ENCODE data around the gene C1orf167.

C1orf167 gene

DNA sequence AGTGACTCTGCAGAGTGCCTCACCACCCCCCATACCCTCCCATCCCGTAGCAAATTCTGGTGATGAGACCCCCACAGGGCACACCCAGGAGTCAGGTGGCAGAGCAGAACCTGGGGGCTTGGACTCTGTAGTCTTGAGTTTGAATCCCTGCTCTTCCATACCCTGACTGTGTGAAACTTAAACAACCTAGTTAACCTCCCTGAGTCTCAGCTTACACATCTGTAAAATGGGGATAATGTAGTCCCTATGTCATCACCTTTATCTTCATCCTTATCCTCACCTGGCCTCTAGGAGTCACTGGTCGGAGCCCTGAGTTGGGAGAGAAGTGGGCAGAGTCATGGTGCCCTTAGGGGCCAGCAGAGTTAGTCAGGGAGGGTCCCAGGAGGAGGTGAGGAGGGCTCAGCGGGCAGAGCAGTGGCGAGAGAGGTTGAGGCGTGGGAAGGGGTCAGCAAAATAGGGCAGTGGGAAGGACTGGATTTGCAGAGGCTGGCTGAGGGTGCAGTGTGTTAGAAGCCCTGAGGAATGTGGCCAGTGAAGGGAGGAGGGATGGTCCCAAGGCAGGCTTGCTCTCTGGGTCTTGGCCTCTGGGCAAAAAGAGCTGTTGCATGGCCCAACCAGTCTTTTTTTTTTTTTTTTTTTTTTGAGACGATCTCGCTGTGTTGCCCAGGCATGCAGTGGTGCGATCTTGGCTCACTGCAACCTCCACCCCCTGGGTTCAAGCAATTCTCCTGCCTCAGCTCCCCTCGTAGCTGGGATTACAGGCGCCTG is 18.6 kb downstream of the C1orf167 start:
- Histone ChIP-seq H3K4me3 (ENCODE audit: severe bottlenecking) (no peak overlapping the region), H3K27ac (ENCODE audit: poor library complexity, severe bottlenecking) (no peak overlapping the region), H3K36me3 (ENCODE audit: low read depth) (no peaks in the 10 kb centered on the region), H3K4me1 (ENCODE audit: insufficient read depth, poor library complexity, severe bottlenecking) (no peaks in the 10 kb centered on the region), H3K27me3 (ENCODE audit: insufficient read depth, poor library complexity, severe bottlenecking) (no peaks in the 10 kb centered on the region), H3K9me3 (ENCODE audit: severe bottlenecking) (no peaks in the 10 kb centered on the region)
- no peak for TF ChIP-seq CTCF (IDR thresholded peaks at IDR 0.05; ENCODE audit: poor library complexity, severe bottlenecking)
- DNase-seq (ENCODE audit: low spot score) = no peak
- ATAC-seq (ENCODE audit: low read depth) = no peak

GRCh38 chr1:11781297-11781696 is 19.3 kb downstream of the C1orf167 start:
- Histone ChIP-seq H3K4me1 (ENCODE audit: insufficient read depth, poor library complexity, severe bottlenecking) (no peaks in the 10 kb centered on the region), H3K27me3 (ENCODE audit: insufficient read depth, poor library complexity, severe bottlenecking) (no peaks in the 10 kb centered on the region), H3K27ac (ENCODE audit: poor library complexity, severe bottlenecking) (no peak overlapping the region), H3K9me3 (ENCODE audit: severe bottlenecking) (no peaks in the 10 kb centered on the region), H3K4me3 (ENCODE audit: severe bottlenecking) (no peak overlapping the region), H3K36me3 (ENCODE audit: low read depth) (no peaks in the 10 kb centered on the region)
- no peak for TF ChIP-seq CTCF (IDR thresholded peaks at IDR 0.05; ENCODE audit: poor library complexity, severe bottlenecking)
- peak; percentile 32; the same call in 1 of the 3 replicates for ATAC-seq (ENCODE audit: low read depth)
- no peak for DNase-seq (ENCODE audit: low spot score)

- peaks cover 1% of the 10 kb centered on the region for H3K4me1 ChIP-seq (ENCODE audit: insufficient read depth, poor library complexity, severe bottlenecking)
- no peaks in the 10 kb centered on the region for H3K9me3 ChIP-seq (ENCODE audit: severe bottlenecking)
- H3K4me3 ChIP-seq (ENCODE audit: severe bottlenecking) = no peak overlapping the region
- no peak for TF ChIP-seq CTCF (IDR thresholded peaks at IDR 0.05; ENCODE audit: poor library complexity, severe bottlenecking)
- H3K27ac ChIP-seq (ENCODE audit: poor library complexity, severe bottlenecking) = no peak overlapping the region
- H3K27me3 ChIP-seq (ENCODE audit: insufficient read depth, poor library complexity, severe bottlenecking) = no peaks in the 10 kb centered on the region
- ATAC-seq (ENCODE audit: low read depth) = no peak
- no peaks in the 10 kb centered on the region for H3K36me3 ChIP-seq (ENCODE audit: low read depth)
- DNase-seq (ENCODE audit: low spot score) = no peak
Observed at GRCh38 chr1:11782127-11782708, 20.2 kb downstream of the C1orf167 start.

GRCh38 chr1:11783556-11783955 is 21.6 kb downstream of the C1orf167 start:
- DNase-seq (ENCODE audit: low spot score) (no peak), ATAC-seq (ENCODE audit: low read depth) (no peak)
- Histone ChIP-seq H3K36me3 (ENCODE audit: low read depth) (no peaks in the 10 kb centered on the region), H3K4me3 (ENCODE audit: severe bottlenecking) (no peak overlapping the region), H3K27ac (ENCODE audit: poor library complexity, severe bottlenecking) (no peak overlapping the region), H3K4me1 (ENCODE audit: insufficient read depth, poor library complexity, severe bottlenecking) (peaks cover 7% of the 10 kb centered on the region), H3K9me3 (ENCODE audit: severe bottlenecking) (no peaks in the 10 kb centered on the region), H3K27me3 (ENCODE audit: insufficient read depth, poor library complexity, severe bottlenecking) (no peaks in the 10 kb centered on the region)
- TF ChIP-seq CTCF (IDR thresholded peaks at IDR 0.05; ENCODE audit: poor library complexity, severe bottlenecking) = no peak
